Activated naive CD4-positive, alpha-beta T cell treated with anti-CD3 and anti-CD28 coated beads, Interleukin-2, amount 50 U/mL, for 72 hours (primary cell): ENCODE data around the gene IGFN1. TPM values are rescaled to one million over a fixed set of nuclear protein-coding genes. Genes with fewer than 3 reads are reported as not detected.
"Not testable (repeated sequence)": the region's sequence is repeated elsewhere in the genome, so short reads cannot be mapped to it uniquely, and the experiment has no call there.

Experiments
- ATAC-seq, 2 donors: fragments of 150-1000 bp; cut with Tn5 transposase; 2 replicates each; pipeline ENCODE4 v1.10.0; 2021; ENCODE audit warnings: mild to moderate bottlenecking in 2 of 2, moderate library complexity in 2 of 2
- DNase-seq, 2 donors: peaks; one replicate each; pipeline ENCODE4 v3.0.0; 2021 to 2022; ENCODE audit warnings: low spot score in 2 of 2
- H3K27ac Mint-ChIP-seq, 2 donors: one replicate each; pipeline ENCODE4 v1.8.0; 2022; ENCODE audit warnings: mild to moderate bottlenecking in 2 of 2, mixed read lengths in 2 of 2
- H3K36me3 Mint-ChIP-seq, 2 donors: one replicate each; pipeline ENCODE4 v1.8.0; 2022; ENCODE audit warnings: mixed read lengths in 2 of 2
- H3K9me3 Mint-ChIP-seq, 2 donors: one replicate each; pipeline ENCODE4 v1.8.0; 2022; ENCODE audit warnings: mixed read lengths in 2 of 2
- total RNA-seq, 2 donors: library from RNA; stranded (reverse); gene quantifications; one replicate each; pipeline ENCODE4 v1.2.3, GENCODE V29; 2022

IGFN1 gene
- total RNA-seq, 2 donors from 2014 or later: not detected

GRCh38 chr1:201219481-201220387, 29.1 kb downstream of the IGFN1 start:
- ATAC-seq: no peak
- Mint-ChIP-seq H3K27ac (peak overlapping the region in 1 of 2 donors; percentile 18), H3K9me3 (no peaks in the 10 kb centered on the region), H3K36me3 (no peaks in the 10 kb centered on the region)
- peak in 1 of 2 donors; percentile 20 for DNase-seq

DNA sequence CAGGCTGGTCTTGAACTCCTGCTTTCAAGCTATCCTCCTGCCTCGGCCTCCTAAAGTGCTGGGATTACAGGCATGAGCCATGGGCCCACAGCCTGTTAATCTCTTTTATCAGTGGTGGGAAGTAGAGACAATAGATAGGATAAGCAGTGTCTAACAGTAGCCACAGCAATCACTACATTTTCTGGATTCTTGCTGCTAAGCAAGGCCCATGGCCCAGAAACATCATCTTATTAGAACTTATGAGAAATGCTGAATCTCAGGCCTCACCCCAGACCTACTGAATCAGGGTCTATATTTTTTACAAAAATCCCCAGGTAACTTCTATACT, 29.7 kb downstream of the IGFN1 start:
- Mint-ChIP-seq H3K36me3 (no peaks in the 10 kb centered on the region), H3K27ac (peak overlapping the region in 1 of 2 donors; percentile 18), H3K9me3 (no peaks in the 10 kb centered on the region)
- ATAC-seq: no peak
- DNase-seq: peak in 1 of 2 donors; percentile 14

DNA sequence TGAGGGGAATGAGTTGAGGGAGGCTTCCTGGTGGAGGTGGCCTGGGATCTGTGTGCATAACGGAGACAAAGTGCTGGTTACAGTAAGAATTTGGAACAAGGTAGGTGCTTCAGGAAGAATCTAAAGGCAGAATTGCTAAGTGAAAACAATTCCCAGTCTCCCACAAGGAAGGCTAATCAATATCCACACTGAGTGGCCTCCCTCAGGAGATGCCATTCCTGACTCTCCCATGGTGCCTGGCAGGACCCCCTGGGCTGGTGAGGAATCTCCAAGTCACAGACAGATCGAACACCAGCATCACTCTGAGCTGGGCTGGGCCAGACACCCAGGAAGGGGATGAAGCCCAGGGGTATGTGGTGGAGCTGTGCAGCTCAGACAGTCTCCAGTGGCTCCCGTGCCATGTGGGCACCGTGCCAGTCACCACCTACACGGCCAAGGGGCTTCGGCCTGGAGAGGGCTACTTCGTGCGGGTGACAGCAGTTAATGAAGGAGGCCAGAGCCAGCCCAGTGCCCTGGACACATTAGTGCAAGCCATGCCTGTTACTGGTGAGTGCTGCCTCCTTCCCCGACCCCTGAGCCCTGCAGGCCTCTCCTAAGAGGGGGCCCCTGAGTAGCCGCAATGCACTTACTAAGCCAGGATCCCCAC, 30.7 kb downstream of the IGFN1 start:
- ATAC-seq (no peak), DNase-seq (peak in 1 of 2 donors; percentile 54)
- H3K9me3 Mint-ChIP-seq: no peaks in the 10 kb centered on the region
- no peaks in the 10 kb centered on the region for H3K36me3 Mint-ChIP-seq
- H3K27ac Mint-ChIP-seq: no peak overlapping the region

GRCh38 chr1:201222125-201222524, 31.5 kb downstream of the IGFN1 start:
- peak overlapping the region in 1 of 2 donors; percentile 75 for H3K27ac Mint-ChIP-seq
- DNase-seq: no peak
- H3K9me3 Mint-ChIP-seq: no peaks in the 10 kb centered on the region
- H3K36me3 Mint-ChIP-seq: no peaks in the 10 kb centered on the region
- no peak for ATAC-seq

GRCh38 chr1:201223852-201224665, 33.4 kb downstream of the IGFN1 start:
- H3K9me3 Mint-ChIP-seq: no peaks in the 10 kb centered on the region
- no peaks in the 10 kb centered on the region for H3K36me3 Mint-ChIP-seq
- DNase-seq (peak in 1 of 2 donors; percentile 14), ATAC-seq (no peak)
- H3K27ac Mint-ChIP-seq: no peak overlapping the region

DNA sequence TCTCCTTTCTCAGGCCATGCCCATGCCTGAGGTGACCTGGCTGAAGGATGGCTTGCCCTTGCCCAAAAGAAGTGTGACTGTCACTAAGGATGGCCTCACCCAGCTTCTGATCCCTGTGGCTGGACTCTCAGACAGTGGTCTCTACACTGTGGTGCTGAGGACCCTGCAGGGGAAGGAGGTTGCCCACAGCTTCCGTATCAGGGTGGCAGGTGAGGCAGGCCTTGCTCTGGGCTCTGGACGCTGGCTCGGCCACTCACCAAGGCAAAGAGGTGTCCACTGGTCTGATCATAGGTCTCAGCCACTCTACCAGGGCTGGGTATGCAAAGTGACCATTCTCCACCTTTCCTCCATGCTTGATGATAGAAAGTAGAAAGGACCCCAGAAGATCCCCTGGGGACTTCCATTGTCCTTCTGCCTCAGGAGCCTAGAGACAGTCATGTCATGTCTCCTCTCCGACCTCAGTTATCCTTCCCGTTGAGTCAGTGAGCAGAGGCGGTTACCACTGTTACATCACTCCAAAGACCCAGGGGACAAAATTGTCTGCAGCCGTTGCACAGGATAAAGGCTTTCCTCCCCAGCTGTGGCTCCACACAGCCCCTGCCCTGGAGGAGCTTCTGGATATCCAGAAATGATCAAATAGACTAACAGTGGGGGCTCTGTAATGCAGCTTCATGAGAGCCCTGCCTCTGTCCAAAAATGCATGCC, 34.2 kb downstream of the IGFN1 start:
- ATAC-seq (no peak), DNase-seq (peak in 1 of 2 donors; percentile 48)
- H3K9me3 Mint-ChIP-seq: no peaks in the 10 kb centered on the region
- H3K36me3 Mint-ChIP-seq: no peaks in the 10 kb centered on the region
- no peak overlapping the region for H3K27ac Mint-ChIP-seq

GRCh38 chr1:201226178-201226514, 35.5 kb downstream of the IGFN1 start:
- DNase-seq: no peak
- ATAC-seq: no peak
- H3K9me3 Mint-ChIP-seq: no peaks in the 10 kb centered on the region
- H3K27ac Mint-ChIP-seq: no peak overlapping the region
- H3K36me3 Mint-ChIP-seq: no peaks in the 10 kb centered on the region

GRCh38 chr1:201226859-201227488, 36.4 kb downstream of the IGFN1 start:
- ATAC-seq: no peak
- Mint-ChIP-seq H3K9me3 (no peaks in the 10 kb centered on the region), H3K27ac (no peak overlapping the region), H3K36me3 (no peaks in the 10 kb centered on the region)
- DNase-seq: no peak

DNA sequence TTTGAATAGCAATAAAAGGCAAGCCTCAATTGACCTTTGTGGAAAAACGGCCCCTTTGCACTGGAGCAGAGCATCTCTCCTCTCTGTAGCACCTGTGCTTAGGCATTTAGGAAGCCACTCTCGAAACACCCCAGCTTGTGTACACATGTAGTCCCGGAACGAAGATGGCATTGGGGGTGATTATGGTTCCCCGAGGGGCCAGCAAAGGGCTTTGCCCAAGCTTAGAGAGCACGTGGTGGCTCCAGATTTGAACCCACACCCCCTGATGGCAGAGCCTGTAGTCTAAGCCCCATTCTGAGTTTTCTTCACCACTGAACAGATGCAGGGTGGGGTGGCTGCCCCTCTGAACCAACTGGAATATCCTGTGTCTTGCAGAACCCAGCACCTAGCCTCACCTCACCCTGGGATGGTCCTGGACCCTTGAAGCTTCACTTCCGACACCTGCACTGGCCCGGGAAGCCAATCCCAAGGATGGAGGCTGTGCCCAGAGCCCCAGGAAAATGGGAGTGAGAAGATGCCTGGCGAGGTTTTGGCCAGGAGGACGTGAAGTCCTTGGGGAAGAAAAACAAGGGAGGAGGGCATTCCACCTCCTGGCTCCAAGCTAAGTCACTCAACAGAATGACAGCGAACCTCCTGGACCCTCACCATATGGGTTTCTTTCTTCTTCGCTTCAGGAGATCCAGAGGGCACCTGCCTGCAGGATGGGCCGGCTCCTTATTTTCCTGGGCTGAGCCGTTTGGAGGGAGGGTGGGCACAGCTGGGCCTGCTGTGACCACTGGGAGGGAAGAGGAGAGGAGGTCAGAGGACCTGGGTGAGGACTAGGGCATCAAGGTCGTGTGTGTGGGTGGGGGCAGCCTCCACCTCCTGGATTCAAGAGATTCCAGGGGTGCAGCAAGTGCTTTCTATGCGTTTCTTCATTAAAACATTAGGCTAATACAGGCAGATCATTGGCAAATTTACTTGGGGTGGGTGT, 37.7 kb downstream of the IGFN1 start:
- Mint-ChIP-seq H3K27ac (no peak overlapping the region), H3K9me3 (peaks cover 0 to 4% of the 10 kb centered on the region in 2 donors), H3K36me3 (no peaks in the 10 kb centered on the region)
- DNase-seq (peak in 1 of 2 donors; percentile 39), ATAC-seq (no peak)

DNA sequence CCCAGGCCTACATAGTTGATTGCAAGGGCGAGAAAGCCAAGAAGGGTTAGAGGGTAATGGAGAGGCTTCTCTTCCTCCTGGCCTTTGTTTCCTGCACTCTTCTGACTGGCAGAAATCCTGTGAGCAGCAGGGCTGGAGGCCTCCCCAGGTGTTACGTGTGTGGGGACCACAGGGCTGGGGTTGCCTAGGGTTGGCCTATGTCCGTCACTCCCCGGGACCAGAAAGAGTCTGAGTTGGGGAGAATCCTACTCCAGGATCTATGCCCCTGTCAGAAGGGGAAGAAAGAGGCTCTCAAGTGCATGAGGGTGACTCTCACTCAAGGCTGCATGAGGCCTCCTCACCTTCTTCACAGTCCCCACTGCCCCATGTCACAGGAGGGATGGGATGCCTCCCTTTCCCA, 38.5 kb downstream of the IGFN1 start:
- Mint-ChIP-seq H3K36me3 (no peaks in the 10 kb centered on the region), H3K27ac (no peak overlapping the region), H3K9me3 (peaks cover 0 to 4% of the 10 kb centered on the region in 2 donors)
- DNase-seq: no peak
- no peak for ATAC-seq

DNA sequence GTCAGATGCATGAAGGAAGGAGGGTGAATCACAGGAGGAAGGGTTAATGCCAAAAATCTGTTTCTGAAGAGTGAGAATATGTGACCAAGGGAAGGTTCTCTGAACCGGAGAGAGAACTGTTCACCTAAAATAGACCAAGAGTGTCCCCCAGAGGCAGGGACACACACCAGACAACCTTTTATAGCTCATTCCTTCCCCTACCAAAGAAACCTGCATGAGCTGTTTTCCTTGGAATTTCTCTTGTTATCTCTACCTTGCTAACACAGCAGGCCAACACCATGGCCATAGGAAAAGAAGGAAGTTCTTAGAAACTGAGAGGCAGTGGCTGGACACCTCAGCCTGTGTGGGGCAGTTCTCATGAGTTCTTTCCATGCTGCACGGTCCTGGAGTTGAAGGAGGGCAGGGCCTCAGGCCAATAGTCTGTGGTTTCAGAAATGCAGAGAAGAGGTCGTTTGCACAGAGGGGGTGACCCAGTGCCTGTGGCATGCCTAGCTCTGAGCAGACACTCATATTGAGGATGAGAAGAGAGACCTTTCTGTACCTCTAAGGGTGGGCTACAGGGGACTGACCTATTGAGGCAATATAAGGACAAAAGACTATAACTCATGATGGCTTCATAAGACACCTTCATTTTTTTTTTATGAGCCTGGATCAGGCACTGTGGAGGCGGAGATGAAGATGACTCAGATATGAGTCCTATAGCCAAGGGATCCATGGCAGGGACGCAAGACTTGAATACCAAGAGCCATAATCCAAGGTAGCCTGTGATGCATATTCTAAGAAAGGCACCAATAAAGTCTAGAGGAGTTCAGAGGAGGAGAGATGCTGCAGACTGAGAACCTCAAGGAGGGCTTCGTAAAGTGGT, 39.4 kb downstream of the IGFN1 start:
- no peak overlapping the region for H3K27ac Mint-ChIP-seq
- peaks cover 0 to 4% of the 10 kb centered on the region in 2 donors for H3K9me3 Mint-ChIP-seq
- DNase-seq (no peak), ATAC-seq (no peak)
- H3K36me3 Mint-ChIP-seq: no peaks in the 10 kb centered on the region

DNA sequence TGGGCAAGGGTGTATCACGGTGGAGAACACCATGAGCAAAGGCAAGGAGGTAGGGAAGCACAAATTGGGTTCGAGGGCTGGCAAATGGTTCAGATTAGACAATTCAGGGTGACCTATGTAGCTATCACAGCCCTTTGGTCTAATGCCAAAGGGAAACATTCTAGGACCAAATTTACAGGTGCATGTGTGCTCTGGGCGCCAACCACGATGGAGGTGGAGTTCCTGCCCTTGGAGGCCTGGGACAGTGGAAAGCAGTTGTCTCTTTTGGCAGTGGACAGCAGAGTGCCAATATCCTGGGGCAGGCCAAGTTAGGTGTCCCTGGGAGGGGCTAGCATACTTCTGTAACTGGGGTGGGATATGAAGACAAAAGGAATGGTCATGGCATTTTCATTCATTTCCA, 40.1 kb downstream of the IGFN1 start:
- DNase-seq: no peak
- ATAC-seq: no peak
- no peaks in the 10 kb centered on the region for H3K36me3 Mint-ChIP-seq
- H3K27ac Mint-ChIP-seq: no peak overlapping the region
- peaks cover 0 to 4% of the 10 kb centered on the region in 2 donors for H3K9me3 Mint-ChIP-seq

DNA sequence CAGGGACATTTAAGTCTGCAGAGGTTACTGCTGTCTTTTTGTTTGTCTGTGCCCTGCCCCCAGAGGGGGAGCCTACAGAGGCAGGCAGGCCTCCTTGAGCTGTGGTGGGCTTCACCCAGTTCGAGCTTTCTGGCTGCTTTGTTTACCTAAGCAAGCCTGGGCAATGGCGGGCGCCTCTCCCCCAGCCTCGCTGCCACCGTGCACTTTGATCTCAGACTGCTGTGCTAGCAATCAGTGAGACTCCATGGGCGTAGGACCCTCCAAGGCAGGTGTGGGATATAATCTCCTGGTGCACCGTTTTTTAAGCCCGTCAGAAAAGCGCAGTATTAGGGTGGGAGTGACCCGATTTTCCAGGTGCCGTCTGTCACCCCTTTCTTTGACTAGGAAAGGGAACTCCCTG, 49.0 kb downstream of the IGFN1 start:
- H3K36me3 Mint-ChIP-seq: not testable (repeated sequence)

DNA sequence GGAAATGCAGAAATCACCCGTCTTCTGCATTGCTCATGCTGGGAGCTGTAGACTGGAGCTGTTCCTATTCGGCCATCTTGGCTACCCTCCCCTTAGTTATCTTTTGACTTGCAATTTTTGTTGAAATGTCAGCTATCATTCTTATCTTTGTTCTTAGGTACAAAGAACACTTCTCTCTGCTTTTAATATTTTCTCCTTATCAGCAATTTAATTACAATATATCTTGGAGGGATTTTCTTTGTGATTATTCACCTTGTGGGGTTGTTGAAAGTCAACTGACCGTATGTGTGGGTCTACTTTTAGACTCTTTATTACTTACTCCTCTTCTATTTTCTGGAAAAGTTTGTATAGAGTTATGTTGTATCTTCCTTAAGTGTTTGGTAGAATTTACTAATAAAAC, 49.5 kb downstream of the IGFN1 start:
- no peak overlapping the region for H3K27ac Mint-ChIP-seq
- no peak for ATAC-seq
- DNase-seq: no peak
- no peaks in the 10 kb centered on the region for H3K36me3 Mint-ChIP-seq
- H3K9me3 Mint-ChIP-seq: no peaks in the 10 kb centered on the region

More for the DNA sequence above, 49.0 kb downstream of the IGFN1 start:
- not testable (repeated sequence) for ATAC-seq, H3K27ac Mint-ChIP-seq, H3K9me3 Mint-ChIP-seq, DNase-seq
